Femur (tissue), 1 donor: ENCODE data around the gene RPA4.
"Not testable (repeated sequence)": the region's sequence is repeated elsewhere in the genome, so short reads cannot be mapped to it uniquely, and the experiment has no call there.

Experiments used
- DNase-seq: peaks from one replicate; pipeline ENCODE4 v3.0.0-alpha.2; 2017

RPA4 gene

DNA sequence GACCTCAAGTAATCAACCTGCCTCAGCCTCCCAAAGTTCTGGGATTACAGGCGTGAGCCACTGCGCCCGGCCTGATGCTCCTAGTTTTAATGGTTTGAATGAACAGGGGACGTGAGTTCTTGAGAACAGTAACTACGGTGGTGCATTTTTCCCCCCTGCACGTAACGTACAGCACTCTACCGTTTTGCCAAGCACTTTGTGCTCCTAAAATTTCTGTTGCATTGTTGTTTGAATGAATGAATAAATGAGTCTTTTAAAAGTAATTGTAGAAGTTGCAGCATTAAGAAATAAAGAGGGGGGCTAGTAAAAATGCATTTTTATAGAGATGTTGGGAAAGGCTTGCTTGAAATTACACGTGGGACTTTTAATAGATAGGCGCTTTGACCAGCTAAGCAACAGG is at the start of gene RPA4:
Gene RPA4 (plus strand): TSS at position 301 of the 400 bp plus-strand sequence. CDS start 403 bp downstream, outside the sequence.
- DNase-seq = no peak

DNA sequence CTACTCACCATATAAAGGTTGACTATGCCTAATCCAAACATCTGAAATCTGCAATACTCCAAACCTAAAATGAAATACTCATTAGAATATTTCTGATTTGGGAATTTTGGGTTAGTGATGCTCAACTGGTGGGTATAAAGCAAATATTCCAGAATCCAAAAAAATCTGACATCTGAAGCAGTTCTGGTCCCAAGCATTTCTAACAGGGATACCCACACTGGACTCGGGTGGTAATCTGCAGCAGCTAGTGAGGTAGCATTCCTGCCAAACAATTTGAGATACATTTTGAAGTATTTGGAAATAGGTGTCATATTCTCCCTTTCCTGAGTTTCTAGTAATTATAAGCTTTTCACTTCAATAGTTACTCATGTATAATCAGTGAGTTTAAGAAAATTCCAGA is 49.6 kb upstream of the RPA4 start:
- DNase-seq = no peak

DNA sequence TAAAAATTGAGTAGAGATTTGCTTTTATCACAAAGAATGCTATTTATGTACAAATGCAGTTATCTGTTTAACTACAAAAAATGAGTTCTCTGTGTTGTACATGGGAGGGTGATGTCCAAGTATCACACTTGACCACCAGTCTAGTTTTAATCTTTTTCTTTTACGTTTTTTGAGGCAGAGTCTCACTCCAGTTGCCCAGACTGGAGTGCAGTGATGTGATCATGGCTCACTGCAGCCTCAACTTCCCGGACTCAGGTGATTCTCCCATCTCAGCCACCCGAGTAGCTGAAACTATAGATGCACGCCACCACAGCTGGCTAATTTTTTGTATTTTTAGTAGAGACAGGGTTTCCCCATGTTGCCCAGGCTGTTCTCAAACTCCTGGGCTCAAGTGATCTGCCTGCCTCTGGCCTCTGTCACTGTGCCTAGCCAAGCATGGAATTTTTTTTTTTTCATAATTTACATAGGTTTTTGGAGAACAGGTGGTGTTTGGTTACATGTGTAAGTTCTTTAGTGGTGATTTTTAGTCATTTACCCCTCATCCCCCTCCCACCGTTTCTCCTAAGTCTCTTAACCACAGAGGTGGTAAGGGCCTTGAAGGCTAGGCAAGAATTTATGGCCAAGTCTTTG is 47.9 kb upstream of the RPA4 start:
- DNase-seq = no peak

GRCh38 chrX:96837808-96838207 is 45.9 kb upstream of the RPA4 start:
- DNase-seq = no peak

GRCh38 chrX:96838537-96838936 is 45.2 kb upstream of the RPA4 start:
- DNase-seq = no peak

GRCh38 chrX:96841325-96841724 is 42.4 kb upstream of the RPA4 start:
- DNase-seq = no peak

DNA sequence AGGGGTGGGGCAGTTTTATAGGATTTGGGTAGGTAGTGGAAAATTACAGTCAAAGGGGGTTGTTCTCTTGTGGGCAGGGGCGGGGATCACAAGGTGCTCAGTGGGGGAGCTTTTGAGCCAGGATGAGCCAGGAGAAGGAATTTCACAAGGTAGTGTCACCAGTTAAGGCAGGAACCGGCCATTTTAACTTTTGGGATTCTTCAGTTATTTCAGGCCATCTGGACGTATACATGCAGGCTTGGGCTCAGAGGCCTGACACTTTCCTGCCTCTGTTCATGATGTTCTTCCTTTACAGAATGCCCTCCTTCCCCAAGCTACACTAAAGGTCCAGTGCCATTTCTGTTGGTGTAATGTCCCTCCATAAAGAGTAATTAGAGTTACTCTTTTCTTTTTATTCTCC is 41.8 kb upstream of the RPA4 start:
- DNase-seq = not testable (repeated sequence)

- no peak for DNase-seq
Measured at GRCh38 chrX:96843566-96843965, 40.1 kb upstream of the RPA4 start.

GRCh38 chrX:96846841-96847240 is 36.9 kb upstream of the RPA4 start:
- no peak for DNase-seq

GRCh38 chrX:96859422-96859821 is 24.3 kb upstream of the RPA4 start:
- not testable (repeated sequence) for DNase-seq

DNA sequence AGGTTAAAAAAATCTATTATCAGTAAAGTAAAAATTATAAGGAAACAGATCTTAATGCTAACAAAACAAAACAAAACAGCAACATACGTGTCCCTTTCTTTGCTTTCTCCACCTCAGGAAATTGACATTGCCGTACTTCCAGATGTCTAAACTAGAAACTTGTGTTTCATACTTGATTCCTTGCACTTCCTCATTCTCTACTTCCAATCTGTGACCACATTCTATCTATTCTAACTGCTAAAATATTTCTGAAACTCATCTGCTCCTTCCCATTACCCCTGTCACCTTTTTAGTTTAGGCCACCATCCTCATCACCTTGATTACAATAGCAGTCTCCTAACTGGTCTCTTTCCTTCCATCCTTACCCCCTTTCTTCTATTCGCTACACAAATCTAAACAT is 22.5 kb upstream of the RPA4 start:
- DNase-seq = no peak

DNA sequence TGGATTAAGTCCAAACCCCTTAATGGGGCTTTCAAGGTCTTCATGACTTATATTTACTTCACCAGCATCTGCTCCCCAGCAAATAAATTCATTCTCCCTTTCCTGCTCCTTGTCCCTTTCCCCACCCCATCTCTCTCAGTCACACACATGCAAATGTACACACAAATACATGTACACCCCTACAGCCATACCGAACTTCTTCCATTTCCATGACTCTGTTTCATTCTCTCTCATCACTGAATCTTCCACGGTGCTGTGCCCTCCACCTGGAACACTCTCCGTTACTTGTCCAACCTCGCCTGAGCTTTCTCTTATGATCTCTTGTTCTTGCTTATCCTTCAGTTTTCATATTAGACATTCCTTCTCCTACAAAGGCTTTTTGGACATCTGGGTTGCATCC is 22.0 kb upstream of the RPA4 start:
- no peak for DNase-seq

GRCh38 chrX:96884027-96884426 is 319 bp downstream of the RPA4 start:
- DNase-seq = no peak

DNA sequence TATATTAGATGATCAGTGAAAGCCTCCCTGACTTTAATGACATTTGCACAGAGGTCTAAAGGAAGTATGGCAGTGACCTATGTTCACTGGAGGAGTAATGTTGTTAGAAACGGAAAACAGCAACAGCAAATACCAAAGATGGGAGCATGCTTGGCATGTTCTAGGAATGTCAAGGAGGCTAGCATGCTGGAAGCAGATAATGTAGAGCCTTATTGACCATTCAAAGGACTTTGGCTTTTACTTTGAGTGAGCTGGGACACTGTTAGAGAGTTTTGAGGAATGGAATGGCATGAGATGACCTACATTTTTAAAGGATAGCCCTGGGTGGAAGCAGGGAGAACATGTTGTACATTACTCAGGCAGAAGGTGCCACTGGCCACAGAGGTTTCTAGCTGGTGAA is 6.0 kb downstream of the RPA4 start:
- DNase-seq = no peak

DNA sequence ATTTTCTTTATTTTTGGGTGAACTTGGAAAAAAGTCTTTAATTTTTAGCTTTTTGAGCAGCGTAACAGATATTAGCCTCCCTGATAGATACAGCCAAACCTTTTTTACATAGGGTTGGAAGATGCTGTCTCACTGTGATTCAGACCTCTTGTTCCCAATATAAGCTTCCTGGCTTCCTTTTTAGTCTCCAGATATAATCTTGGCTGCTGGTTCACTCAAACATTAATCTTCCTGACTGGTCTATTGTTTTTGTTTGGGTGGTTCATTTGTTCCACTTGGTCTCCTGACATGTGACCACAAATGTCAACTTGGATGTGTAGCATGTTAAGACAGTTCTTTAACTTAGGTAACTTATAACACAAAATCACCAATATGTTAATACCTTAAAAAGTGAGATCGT is 23.0 kb downstream of the RPA4 start:
- DNase-seq = no peak

- no peak for DNase-seq
Measured at GRCh38 chrX:96907516-96908272, 24.0 kb downstream of the RPA4 start.

GRCh38 chrX:96909291-96909690 is 25.6 kb downstream of the RPA4 start:
- no peak for DNase-seq

- no peak for DNase-seq
Measured at GRCh38 chrX:96918864-96919263, 35.2 kb downstream of the RPA4 start.

GRCh38 chrX:96919672-96920071 is 36.0 kb downstream of the RPA4 start:
- DNase-seq = no peak

- DNase-seq = no peak
Measured at GRCh38 chrX:96924581-96924980, 40.9 kb downstream of the RPA4 start.

GRCh38 chrX:96929036-96929435 is 45.3 kb downstream of the RPA4 start:
- no peak for DNase-seq
